Lower leg skin (tissue), 4 donors: ENCODE data around the gene ANKDD1B. TPM values are rescaled to one million over a fixed set of nuclear protein-coding genes. Genes with fewer than 3 reads are reported as not detected.

ENCODE experiments used
- DNase-seq, 2 donors: peaks; one replicate each; pipeline ENCODE4 v3.0.0-alpha.2; 2019; ENCODE audit warnings: low spot score in 2 of 2
- H3K4me3 ChIP-seq: fragments of 200-600 bp; sonication (generic); 2 replicates; pipeline ENCODE4 v1.5.1; 2017; ENCODE audit warnings: mild to moderate bottlenecking, low read depth; ENCODE audit not compliant: poor library complexity, severe bottlenecking
- POLR2A ChIP-seq, 2 donors: fragments of 450-650 bp; IDR thresholded peaks; one replicate each; pipeline ENCODE4 v1.6.1; 2016 to 2017; ENCODE audit warnings: antibody characterized with exemption in 2 of 2, mild to moderate bottlenecking in 1 of 2, moderate library complexity in 1 of 2
- WGBS, 2 donors: methylation state at CpG; one replicate each; pipeline ENCODE4 v1.1.5; 2018; 5-methylcytosine and 5-hydroxymethylcytosine counted together
- intact Hi-C: fragments of 100-400 bp; cut with DNase I; formaldehyde crosslinking; loops from one replicate; pipeline ENCODE4 v1.15.0; 2023; ENCODE audit warnings: low total_unique reads
- total RNA-seq, 4 donors: library from RNA; depleted of rRNA; stranded (reverse); fragments of >200 nt; gene quantifications; one replicate each; pipeline ENCODE4 v1.1.0, GENCODE V29; 2016
- TF ChIP-seq, protein P1 (sequence below), 3 donors: fragments of 450-650 bp; IDR thresholded peaks; one replicate each; pipeline ENCODE4 v1.5.1; 2016; ENCODE audit warnings: antibody characterized with exemption in 3 of 3, mild to moderate bottlenecking in 3 of 3, moderate library complexity in 2 of 3

The ANKDD1B gene
- total RNA-seq, 4 donors from 2014 or later: 0.21 to 1.1 (median 0.45) TPM; not detected in 1

DNA sequence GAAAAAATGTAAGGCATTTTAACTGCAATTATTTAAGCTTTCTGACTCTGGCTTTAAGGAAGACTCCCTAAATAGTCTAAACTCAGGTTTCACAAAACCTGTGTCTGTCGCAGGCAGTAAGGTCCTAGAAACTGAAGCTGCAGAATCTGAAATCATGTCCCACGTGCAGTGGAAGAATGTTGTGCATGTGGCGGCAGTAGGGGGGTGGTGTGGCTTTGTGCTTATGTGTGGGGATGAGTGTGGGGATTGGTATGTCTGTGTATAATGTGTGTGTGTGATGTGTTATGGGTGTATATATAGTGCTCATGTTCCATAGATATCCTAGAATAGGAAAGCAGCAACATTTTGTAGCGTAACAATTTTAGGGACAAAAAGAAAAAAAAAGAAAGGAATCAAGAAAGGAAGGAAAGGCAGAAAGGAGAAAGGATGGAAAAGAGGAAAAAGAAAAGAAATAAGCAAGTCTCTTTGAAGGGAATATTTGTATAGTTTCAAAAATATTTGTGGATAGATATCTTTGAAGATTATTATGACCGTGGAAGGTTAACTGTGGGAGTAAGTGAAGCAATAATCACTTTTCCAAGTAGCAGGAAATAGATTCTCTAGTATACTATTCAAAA is 6.6 kb downstream of the ANKDD1B start:
- TF ChIP-seq, protein P1, sequence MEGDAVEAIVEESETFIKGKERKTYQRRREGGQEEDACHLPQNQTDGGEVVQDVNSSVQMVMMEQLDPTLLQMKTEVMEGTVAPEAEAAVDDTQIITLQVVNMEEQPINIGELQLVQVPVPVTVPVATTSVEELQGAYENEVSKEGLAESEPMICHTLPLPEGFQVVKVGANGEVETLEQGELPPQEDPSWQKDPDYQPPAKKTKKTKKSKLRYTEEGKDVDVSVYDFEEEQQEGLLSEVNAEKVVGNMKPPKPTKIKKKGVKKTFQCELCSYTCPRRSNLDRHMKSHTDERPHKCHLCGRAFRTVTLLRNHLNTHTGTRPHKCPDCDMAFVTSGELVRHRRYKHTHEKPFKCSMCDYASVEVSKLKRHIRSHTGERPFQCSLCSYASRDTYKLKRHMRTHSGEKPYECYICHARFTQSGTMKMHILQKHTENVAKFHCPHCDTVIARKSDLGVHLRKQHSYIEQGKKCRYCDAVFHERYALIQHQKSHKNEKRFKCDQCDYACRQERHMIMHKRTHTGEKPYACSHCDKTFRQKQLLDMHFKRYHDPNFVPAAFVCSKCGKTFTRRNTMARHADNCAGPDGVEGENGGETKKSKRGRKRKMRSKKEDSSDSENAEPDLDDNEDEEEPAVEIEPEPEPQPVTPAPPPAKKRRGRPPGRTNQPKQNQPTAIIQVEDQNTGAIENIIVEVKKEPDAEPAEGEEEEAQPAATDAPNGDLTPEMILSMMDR (IDR thresholded peaks at IDR 0.05): no peak
- TF ChIP-seq POLR2A (IDR thresholded peaks at IDR 0.05): no peak
- WGBS, 2 donors: 70 to 76% methylated on average over 5 of the region's 5 CpGs
- DNase-seq: no peak
- intact Hi-C loops: no loop called here
- H3K4me3 ChIP-seq: no peak overlapping the region

DNA sequence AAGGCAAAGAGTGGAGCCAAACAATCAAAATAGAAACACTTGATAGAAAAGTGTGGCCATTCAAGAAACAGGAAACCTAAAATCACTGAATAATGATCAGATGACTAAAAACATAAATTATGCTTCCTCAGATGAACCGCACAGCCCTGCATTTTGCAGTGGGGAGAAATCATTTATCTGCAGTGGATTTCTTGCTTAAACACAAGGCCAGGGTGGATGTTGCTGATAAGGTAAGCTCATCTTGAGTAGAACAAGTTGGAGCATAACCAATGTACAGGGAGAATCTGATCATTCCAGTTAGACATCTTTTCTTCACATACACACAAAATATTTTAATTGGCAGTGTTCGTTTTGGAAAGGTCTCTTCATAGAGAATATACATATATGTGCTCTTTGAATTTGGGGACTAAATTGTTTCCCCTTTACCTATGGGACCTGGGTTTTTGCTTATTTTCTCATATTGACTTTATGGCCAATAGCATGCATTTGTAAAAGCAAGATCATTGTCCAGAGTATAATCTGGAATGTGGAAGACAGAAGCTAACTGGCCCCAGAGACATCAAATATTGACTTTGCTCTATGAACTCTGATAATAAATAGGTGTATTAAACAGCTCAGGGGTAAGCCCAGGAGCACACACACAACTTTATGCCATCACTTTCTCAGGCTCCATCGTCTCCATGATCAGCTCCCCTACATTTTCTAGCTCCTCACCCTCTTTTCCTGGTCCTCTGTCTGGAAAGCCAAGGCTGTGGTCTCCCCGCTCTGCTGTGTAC is 9.1 kb downstream of the ANKDD1B start:
- no peak for DNase-seq
- 57 to 62% methylated on average over 4 of the region's 4 CpGs for WGBS, 2 donors
- H3K4me3 ChIP-seq: no peak overlapping the region
- TF ChIP-seq, protein P1 (IDR thresholded peaks at IDR 0.05): no peak
- TF ChIP-seq POLR2A (IDR thresholded peaks at IDR 0.05): no peak
- intact Hi-C loops: no loop called here

DNA sequence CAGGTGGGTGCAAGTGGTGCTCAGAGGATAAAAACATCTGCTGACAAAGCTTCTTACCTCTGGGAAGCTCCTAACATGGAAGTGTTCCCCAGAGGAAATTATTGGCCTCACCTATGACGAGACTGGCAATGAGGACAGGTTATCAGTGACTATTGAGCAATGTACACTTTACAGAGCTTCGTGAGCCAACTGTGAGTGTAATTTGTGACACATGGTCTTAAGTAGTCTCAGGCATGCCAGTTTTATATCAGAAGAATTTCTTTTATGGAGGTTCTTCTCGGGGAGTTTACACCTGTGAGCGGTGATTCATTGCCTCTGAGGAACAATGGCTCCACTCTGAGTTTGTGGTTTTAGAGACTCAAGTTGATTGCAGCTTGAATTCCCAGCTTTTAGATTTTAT is 11.3 kb downstream of the ANKDD1B start:
- WGBS, 2 donors: 50 to 58% methylated on average over 4 of the region's 4 CpGs
- H3K4me3 ChIP-seq: no peak overlapping the region
- TF ChIP-seq, protein P1 (IDR thresholded peaks at IDR 0.05): no peak
- no peak for TF ChIP-seq POLR2A (IDR thresholded peaks at IDR 0.05)
- intact Hi-C loops: no loop called here
- no peak for DNase-seq

DNA sequence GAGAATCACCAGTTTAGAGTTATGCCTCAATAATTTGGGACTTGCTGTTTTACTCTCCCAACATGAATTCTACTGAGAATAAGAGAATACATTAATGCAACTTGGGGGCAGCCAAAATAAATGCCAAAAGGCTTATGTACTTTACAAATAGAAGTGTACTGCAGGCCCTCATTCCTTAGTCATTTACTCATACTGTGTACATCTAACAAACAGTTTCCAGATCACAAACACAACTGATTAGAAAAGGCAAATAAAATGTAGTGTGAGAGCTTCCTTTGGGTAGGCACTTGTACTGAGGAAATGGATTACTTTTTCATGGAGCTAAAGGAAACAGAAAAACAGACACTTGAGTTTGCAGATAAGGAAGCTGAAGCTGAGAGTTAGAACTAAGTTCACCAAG is 12.6 kb downstream of the ANKDD1B start:
- no peak for DNase-seq
- TF ChIP-seq, protein P1 (IDR thresholded peaks at IDR 0.05): no peak
- no peak for TF ChIP-seq POLR2A (IDR thresholded peaks at IDR 0.05)
- intact Hi-C loops: no loop called here
- H3K4me3 ChIP-seq: no peak overlapping the region

DNA sequence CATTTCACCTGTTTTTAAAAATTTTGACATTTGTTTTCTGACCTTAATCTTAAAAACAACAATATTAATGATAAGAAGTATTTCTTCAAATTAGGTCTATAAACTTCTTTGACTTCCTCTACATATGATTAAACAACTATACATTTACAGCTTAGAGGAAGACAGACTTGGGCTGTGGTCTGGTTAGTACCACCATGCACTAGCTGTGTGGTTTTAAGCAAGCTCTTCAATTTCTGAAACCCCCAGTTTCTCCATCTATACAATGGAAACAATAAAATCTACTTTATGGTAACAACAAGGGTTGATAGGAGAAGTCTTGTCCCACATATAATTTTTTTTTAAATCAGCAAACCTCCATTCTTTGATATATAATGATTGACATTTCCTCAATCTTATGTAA is 15.7 kb downstream of the ANKDD1B start:
- DNase-seq: no peak
- no peak for TF ChIP-seq POLR2A (IDR thresholded peaks at IDR 0.05)
- TF ChIP-seq, protein P1 (IDR thresholded peaks at IDR 0.05): no peak
- intact Hi-C loops: no loop called here
- no peak overlapping the region for H3K4me3 ChIP-seq
